ENCODE measurements around the gene INPPL1.

INPPL1 gene

GRCh38 chr11:72232260-72233055, 7.9 kb downstream of the INPPL1 start:
- DNase-seq (ENCODE audit: extremely low spot score): peak; percentile 8
- ChIA-PET POLR2A (interaction anchor here (1.0 kb wide), 1 partner anchor 8 kb away, joined by 3 read pairs; the partner anchor contains the start of gene INPPL1), CTCF (interaction anchor here (1.7 kb wide), 1 partner anchor 198 kb away, joined by 3 read pairs; no protein-coding TSS in a partner anchor)
- no peak for TF ChIP-seq CTCF (IDR thresholded peaks at IDR 0.05; ENCODE audit: control extremely low read depth, extremely low read depth, low read depth, missing control alignments)

- ChIA-PET POLR2A (interaction anchor here (1.0 kb wide), 1 partner anchor 9 kb away, joined by 3 read pairs; the partner anchor contains the start of gene INPPL1), CTCF (no interaction called here)
- no peak for TF ChIP-seq CTCF (IDR thresholded peaks at IDR 0.05; ENCODE audit: control extremely low read depth, extremely low read depth, low read depth, missing control alignments)
- DNase-seq (ENCODE audit: extremely low spot score): no peak
These were observed 8.6 kb downstream of the INPPL1 start for GRCh38 chr11:72233056-72233772.

DNA sequence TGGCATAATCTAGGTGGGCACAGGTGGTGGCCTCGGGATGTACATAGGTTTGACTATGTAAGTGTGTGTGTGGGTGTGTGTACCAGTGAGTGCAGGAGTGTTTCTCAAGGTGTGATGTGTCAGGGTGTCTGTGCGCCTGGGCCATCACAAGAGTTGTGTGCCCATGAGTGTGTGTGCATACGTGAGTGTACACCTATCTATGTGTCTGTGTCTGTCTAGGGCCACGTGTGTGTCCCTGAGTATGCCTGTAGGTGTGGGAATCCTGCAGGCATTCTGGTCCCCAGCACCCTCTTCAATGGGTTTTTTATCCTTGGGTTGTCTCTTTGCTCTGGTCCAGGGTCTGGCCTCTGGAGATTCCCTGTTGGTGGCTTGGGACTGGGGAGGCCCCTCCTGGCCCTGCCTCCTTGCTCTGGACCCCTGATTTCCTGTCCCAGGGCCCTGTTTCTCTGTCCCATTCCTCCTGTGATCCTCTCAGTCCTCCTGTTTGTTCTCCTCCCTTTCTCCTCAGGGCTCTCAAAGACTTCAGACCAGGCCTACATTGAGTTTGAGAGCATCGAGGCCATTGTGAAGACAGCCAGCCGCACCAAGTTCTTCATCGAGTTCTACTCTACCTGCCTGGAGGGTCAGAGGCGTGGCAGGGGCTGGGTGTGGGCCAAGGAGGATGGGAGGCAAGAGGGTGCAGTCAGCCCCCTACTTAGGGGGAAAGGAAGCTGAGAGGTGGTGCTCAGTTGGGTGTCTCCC, 9.4 kb downstream of the INPPL1 start:
- no peak for DNase-seq (ENCODE audit: extremely low spot score)
- TF ChIP-seq CTCF (IDR thresholded peaks at IDR 0.05; ENCODE audit: control extremely low read depth, extremely low read depth, low read depth, missing control alignments): no peak
- ChIA-PET CTCF (interaction anchor here (1.0 kb wide), 1 partner anchor 257 kb away, joined by 3 read pairs; no protein-coding TSS in a partner anchor), POLR2A (no interaction called here)

DNA sequence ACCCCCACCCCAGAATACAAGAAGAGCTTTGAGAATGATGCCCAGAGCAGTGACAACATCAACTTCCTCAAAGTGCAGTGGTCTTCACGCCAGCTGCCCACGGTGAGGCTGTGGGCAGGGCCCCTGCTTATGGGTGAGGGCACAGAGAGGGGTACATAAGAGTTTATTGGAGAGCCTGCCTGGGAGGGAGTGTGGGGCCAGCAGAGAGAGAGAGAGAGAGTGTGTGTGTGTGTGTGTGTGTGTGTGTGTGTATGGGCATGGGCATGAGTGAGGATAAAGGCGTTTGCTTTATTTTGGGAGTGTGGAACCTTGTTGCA, 9.9 kb downstream of the INPPL1 start:
- no peak for DNase-seq (ENCODE audit: extremely low spot score)
- TF ChIP-seq CTCF (IDR thresholded peaks at IDR 0.05; ENCODE audit: control extremely low read depth, extremely low read depth, low read depth, missing control alignments): no peak
- POLR2A ChIA-PET: no interaction called here
- CTCF ChIA-PET: interaction anchor here (1.0 to 1.6 kb wide), 2 partner anchors 196 to 257 kb away, joined by 3 to 6 read pairs; no protein-coding TSS in a partner anchor

GRCh38 chr11:72234920-72235319, 10.4 kb downstream of the INPPL1 start:
- POLR2A ChIA-PET: no interaction called here
- CTCF ChIA-PET: interaction anchor here (1.0 to 4.2 kb wide), 3 partner anchors 13 to 258 kb away, joined by 3 to 28 read pairs (median 6); no protein-coding TSS in a partner anchor

More at GRCh38 chr11:72234920-72235319, 10.4 kb downstream of the INPPL1 start:
- no peak for DNase-seq (ENCODE audit: extremely low spot score)
- no peak for TF ChIP-seq CTCF (IDR thresholded peaks at IDR 0.05; ENCODE audit: control extremely low read depth, extremely low read depth, low read depth, missing control alignments)

Measured in GM10248 (cell line).